GM18517 (cell line): ENCODE measurements around the gene ANKRD65.
"Not testable (repeated sequence)": the region's sequence is repeated elsewhere in the genome, so short reads cannot be mapped to it uniquely, and the experiment has no call there.

ENCODE experiments used
- ATAC-seq: cut with Tn5 transposase; IDR thresholded peaks from one replicate; pipeline ENCODE4 v1.9.1; 2021; ENCODE audit warnings: mild to moderate bottlenecking, moderate library complexity; ENCODE audit not compliant: unreplicated experiment

ANKRD65 gene

DNA sequence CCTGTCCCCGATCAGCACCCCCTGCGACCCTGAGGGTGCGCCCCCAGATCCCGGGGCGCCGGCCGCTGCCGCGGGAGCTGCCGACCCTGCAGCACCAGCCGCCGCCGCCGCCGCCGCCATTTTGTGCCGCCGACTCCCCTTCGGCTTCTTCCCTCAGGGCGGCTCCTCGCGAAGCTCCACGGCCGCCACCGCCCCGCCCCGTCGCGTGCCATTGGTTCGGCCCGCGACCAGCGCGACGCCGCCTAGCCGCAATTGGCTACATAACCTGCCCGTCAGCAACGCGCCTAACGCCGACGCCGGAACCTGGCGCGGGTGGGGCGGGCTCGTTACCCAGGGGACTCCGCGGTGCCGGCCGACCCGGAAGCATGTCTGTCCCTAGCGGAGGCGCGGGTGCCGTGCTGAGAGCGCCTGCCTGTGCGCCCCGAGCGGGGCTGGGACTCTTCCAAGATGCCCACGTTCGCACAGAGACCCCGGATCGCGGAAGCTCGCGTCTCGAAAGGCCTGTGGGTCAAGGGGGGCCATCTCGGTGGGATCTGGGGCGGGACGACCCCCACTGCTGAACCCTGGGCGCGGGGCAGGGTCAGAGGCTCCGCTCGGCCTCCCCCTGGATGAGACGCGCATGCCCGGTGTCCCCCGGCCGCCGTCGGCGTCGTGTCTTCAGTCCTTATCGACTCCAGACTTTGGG is 21.7 kb downstream of the ANKRD65 start, which contains the start of gene CCNL2:
TSS of gene CCNL2 (minus strand) at position 149 of the 685 bp plus-strand sequence. CDS start at position 120, 29 bp downstream.
- ATAC-seq, result peak; percentile 83

DNA sequence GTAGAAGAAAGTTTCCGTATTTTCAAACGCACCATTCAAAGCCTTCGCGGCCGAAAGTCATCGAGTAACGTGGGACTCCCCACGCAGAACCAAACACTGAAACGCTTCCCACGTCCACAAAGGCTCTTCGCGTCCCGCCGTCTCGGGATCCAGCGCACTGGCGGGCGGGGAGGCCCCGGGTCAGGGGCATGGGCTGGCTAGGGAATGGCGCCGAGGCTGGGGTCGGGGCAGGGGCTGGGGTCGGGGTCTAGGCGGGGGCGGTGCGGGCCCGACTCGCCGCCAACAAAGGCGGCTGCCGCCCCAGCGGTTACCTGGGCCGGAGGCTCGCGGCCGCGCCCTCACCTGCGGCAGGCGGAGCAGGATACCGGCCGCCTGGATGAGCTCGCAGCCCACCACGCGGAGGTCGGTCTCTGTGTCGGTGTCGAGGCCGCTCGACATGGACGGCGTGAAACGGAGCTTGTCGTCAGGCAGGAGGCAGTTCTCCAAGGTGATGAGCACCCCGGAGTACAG is 22.3 kb downstream of the ANKRD65 start:
- ATAC-seq, result peak; percentile 30

DNA sequence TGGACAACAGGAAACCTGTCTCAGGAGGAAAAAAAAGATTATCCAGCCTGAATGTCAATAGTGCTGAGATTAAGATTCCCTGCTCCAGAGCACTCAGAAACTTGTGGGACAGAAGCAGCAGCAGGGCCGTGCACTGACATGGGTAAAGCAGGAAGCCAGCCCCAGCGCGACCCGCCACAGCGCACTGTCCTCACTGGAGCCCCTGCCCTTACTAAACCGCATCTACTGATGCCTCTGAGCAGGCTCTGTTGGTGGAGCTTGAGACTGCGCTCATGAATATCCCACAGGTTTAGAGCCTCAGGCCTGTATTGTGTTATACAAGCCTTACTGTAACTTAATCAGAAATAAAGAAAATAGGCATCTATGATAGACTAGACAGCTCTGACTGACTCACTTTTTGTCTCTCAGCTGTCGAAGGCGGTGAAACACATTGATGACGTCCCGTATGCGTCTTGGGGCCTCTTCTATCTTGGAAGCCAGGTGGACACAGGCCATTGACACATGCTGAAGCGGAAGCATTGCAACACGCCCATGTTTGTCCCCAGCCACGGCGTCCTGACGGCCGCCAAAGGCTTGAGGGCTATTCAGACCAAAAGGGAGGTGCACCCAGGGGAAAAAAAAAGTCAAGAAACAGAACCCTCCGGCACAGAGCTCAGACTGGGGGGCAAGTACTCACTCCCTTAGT is 23.1 kb downstream of the ANKRD65 start:
- ATAC-seq, result no peak

DNA sequence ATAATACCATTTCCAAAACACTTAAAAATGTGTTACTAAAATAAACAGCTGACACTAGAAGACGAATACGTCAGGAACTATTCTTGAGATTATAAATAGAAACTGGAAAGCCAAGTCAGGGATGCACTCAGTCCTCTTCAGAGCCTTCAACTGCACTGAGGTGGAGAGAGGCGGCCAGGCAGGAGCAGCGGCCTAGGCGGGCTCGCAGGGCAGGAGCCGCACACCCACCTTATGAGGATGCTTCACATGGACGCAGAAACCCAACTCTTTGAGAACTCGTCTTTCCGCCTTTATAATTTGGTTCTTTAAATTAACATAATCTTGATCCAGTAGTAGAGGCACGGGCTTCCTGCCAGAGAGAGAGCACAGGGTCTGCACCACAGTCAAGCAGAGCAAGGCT is 25.9 kb downstream of the ANKRD65 start:
- no peak for ATAC-seq

DNA sequence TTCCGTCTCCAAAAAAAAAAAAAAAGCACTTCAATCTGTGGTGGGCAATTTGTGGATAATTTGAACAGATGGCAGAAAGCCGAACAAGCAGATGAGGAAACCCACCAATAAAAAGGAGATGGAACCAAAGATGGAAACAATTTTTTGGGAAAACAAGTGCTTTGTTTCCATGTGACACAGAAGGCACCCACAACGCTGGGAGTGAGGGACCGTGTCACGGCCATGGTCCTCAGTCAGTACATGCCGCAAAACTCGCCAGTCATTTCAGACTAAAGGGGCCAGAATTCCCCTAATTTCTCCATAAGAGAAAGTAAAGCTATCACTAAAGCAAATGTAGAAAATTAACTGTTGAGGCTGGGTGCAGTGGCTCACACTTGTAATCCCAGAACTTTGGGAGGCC is 27.0 kb downstream of the ANKRD65 start:
- no peak for ATAC-seq

DNA sequence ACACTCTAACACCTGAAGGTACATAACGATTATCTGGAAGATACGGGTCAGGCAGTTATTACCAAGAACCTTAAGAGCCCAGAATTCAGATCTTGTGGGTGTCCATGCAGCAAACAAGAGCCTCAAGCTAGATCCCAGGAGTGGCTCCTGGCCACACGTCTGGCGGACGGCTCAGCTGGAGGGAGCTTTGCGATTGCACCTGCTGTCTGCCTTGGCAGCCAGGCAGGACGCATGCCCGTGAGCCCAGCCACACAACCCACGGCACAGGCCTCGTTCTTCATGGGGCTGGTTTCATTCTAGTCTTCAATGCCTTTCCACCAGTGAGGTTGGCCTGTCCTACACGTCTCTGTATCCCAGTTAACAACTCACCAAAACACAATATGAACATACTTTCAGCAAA is 27.6 kb downstream of the ANKRD65 start:
- no peak for ATAC-seq

DNA sequence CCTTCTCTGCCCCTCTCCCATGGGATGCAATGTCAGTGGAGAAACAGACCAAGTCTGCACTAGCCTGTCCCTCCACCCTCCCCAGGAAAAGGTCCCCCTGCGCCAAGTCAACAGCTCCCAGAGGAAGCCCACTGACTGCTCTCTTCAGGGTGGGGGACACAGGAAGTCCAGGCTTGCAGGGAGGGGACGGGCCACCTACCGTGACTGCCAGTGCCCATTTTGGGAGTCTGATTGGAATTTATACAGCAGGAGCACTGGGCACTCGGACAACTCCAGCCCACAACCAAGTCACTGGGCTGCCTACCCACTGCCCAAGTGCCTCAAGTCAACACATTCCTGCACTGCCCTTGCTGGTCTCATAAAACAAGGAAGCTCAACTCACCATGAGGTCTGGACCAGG is 28.1 kb downstream of the ANKRD65 start:
- ATAC-seq, result no peak

DNA sequence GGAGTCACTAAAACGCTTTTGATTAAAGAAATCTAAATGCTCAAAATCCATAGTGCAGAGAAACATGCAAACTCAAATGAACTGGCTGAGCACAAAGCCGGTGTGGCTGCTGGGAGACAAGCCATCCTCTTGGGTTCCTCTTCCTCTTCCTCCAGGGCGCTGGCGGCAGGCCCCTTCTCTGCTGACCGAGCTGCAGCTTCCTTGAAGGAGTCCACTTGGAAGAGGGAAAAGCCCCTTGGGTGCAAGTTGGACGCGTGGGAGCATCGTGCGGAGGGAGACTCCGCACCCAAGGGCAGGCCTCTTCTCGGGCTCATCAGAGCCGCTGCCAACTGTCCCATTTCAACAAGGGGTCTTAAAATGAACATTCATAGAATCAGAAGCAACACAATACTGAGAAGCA is 29.9 kb downstream of the ANKRD65 start:
- ATAC-seq, result no peak

DNA sequence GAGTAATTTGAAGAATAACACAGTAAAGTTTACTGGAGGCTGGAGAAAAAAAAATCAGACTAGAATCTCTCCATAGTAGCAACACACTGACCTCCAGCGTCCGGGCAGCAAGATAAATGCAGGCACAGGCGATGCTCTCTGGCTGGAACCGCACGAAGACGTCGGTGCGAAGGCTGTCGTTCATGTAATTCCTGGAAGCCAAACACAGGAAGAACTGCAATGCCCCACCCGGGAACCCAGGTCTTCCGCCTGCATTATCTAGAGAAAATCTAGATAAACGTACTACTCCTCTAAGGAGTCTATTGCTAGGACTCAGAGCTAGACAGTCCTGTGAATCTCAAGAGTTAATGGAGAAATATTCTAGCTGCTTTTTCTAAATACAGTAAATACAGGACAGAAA is 30.4 kb downstream of the ANKRD65 start:
- ATAC-seq, result no peak

DNA sequence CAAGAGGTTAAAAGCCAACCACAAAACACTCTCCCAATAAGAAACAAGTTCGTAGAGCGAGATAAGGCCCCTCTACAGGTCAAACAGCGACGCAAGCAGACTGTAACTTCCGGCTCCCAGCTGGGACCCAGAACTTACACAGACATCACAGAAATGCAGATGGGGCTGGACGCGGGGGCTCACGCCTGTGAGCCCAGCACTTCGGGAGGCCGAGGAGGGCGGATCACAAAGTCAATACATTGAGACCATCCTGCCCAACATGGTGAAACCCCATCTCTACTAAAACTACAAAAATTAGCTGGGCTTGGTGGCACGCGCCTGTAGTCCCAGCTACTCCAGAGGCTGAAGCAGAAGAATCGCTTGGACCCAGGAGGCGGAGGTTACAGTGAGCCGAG is 33.0 kb downstream of the ANKRD65 start:
- ATAC-seq, result no peak

DNA sequence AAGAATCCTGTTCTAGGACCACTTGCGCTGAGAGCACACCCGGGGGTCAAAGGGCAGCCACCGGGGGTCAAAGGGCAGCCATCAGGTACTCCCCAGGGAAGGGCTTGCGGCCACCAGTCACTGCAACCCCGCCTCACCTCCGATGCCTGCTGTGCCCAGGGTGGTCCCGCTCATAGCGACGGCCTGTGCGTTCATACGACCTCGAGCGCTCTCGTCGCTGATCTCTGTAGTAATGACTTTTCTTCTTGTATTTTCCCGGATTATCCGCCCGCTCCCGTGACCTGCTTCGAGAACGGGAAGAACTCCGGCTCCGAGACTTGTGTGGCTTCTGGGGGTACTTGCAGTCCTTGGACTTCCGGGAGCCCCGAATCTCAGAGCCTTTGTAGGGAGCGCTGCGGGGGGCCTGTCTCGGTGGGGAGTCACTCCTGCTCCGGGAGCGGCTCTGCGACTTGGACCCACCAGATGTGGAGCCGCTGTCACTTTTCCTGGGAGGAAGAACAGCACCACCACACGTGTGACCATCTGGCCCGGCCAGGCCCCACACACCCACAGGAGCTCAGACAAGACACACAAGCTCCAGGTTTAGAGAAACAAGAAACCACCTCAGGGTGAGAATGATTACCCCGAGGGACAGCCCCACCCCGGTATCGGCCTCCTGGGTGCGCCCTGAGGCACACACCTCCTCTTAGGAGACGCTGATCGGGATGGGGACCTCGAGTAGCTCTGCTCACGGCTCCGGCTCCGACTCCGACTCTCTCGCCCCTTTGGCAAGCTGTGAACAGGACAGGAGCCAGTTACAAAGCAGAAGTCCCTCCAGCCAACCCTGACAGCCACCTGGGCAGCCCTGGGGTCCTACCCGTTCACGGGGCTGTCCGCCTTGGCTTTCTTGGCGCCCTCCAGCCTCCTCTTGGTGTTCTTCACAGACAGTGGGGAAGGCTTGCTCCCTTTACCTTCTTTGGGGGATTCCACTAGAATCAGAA is 33.7 kb downstream of the ANKRD65 start:
- no peak for ATAC-seq

DNA sequence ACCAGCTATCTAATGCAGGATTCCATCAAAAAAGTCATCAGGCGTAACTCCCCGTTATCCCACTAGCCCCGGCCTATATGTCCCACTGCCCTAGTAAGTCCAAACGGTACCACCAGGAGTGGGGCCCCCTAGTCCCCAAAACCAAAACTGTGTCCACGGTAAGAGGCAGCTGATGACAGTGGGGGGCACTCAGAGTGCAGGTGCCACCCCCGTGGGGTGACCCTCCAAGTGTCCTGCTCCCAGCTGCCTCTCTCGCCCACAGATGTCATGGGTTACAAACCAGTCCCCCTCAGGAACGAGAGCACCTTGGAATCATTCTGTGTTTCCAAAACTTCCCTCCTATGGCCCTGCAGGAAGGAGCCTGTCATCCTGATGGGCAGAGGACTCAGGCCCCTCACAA is 35.1 kb downstream of the ANKRD65 start:
- no peak for ATAC-seq

DNA sequence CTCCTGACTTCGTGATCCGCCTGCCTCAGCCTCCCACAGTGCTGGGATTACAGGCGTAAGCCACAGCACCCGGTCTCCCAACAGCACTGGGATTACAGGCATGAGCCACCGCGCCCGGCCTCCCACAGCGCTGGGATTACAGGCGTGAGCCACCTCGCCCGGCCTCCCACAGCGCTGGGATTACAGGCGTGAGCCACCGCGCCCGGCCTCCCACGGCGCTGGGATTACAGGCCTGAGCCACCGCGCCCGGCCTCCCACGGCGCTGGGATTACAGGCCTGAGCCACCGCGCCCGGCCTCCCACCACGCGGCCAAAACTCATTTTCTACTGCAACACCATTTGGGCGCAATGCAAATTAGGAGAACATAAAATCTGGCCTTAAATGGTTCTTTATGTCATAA is 35.7 kb downstream of the ANKRD65 start:
- ATAC-seq, result not testable (repeated sequence)

DNA sequence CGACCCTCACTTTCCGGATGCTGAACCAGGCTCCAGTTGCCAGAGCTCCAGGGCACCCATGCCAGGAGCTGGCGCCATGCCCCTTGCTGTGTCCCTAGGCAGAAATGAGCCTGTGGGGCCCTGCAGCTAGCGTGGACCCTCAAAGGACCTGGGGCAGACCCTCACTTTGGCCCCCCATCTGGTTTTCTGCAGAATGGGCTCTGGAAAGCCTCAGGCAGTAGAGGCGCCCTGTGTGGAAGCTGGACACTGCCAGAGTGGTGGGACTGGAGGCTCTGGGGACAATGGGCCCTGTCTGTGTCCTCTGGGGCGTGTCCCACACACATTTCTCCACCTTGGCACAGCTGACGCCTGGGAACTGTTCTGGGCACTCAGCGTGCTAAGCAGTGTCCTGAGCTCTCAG is 39.8 kb downstream of the ANKRD65 start:
- no peak for ATAC-seq

DNA sequence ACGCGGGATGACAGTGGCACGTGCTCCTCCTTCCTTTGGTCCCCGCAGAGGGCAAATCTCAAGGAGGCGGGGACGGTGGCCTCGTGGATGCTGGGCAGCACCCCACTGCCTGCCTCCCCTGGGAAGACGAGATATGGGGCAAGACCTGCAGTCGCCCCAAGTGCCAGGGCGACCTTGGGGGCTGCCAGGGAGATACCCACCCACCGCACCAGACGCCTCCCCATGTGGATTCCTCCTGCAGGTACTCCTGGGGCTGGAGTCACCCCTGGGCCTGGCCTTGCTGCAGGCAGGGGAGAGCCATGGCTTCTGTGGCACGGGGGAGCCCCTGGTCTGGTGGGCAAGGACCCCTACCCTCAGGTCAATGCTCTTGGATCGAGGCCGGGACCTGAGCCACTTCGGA is 40.2 kb downstream of the ANKRD65 start:
- ATAC-seq, result no peak

DNA sequence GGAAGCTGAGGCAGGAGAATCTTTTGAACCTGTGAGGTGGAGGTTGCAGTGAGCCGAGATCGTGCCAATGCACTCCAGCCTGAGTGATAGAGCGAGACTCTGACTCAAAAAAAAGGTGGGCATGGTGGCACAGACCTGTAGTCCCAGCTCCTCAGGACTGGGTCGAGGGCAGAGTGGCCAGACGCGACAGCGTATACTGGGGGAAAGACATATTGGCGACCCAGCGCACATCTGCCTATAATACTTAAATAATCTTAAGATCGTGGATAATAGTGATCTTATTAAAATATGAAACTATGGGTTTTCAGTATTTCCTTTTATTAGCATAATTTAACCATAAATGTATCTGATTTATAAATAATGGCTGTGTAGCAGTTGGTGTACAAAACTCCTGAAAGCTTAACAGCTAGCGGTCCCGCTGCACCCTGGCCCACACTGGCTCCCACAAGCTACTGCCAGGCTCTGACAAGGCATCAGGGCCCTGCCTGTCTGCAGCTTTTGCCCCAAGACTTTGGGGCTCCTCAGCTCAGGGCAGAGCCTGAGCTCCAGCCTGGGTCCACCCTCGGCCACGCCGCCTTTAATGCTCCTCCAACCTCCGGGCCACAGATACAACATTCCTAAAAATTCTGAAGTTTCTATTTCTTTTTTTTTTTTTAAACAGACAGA is 43.4 kb downstream of the ANKRD65 start:
- ATAC-seq, result no peak

DNA sequence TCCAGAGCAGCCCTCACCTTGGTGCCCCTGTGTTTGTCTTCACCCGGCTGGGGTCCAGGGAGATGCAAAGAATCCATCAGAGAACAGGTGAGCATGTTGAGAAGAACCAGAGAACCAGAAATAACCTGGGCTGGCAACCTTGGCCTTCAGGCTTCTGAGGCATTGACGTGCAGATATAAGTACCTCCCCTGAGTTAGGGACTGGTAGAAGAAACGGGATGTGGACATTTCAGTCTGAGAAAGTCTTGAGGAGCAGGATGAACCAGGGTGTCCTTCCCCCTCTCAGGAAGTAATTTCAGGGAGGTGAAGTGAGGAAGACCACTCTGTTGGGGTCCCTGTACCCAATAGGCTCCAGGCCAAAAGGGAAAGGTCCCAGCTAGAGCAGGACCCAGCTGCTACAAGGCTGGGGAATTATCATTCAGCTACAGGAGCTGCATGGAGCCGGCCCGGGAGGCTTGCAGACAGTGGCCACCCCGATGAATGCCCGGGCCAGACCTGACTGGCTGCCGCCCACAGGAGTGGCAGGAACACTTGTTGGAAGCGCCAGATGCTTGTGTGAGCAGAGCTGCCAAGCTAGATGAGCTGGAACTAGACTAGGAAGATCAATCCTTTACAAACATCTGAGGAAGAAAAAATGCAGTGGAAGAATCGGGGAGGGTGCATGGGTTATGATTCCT is 44.4 kb downstream of the ANKRD65 start:
- no peak for ATAC-seq

DNA sequence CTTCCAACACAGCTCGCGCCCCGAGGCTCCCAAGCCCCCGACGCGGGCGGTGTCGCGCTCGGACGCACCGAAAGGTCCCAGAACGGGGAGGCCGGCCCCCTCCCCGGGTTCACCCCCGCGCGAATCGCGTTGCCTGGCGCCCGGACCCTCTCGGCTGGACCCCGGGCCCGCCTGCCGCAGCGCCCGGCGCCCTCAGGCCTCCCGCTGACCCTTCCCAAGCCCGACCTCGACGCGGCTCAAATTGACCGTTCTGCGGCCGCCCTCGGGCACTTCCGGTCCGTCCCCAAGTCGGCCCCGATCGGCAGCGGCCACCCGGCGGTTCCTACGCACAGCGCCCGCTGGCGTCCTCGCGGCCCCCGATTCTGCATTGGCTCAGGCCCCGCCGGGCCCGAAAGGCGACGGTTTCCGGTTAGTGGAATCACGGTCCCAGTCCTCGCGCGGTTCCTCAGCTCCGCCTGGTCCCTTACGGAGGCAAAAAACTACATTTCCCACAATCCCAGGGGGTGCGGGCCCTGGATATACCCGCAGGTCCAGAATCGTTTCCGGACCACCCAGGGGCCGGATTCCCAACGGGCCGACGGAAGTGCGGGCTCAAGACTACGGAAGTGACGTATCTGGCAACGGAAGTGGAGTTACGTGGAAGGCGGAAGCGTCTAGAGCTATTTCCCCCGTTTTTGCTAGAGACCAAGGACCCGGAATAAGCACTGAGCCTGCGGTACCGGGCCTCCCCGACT is 46.0 kb downstream of the ANKRD65 start, which contains the start of gene AURKAIP1:
TSS of gene AURKAIP1 (minus strand) at position 279 of the 734 bp plus-strand sequence. CDS start 451 bp downstream, outside the sequence.
- ATAC-seq, result peak; percentile 93

DNA sequence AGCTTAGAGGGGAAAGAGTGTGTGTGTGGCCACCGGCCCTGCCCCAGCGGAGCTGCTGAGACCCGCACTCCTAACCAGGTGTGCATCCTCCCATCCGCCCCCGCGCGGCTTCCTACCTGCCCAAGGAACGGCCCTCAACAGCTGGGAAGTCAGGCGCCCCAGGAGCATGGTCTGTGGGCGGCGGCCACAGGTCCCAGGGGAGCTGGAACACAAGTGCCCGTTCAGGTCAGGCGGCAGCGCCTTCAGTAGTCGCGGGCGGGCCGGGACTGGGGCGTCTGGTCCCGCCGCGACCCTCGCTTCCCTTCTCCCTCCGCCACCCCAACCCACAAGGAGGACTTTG is 46.5 kb downstream of the ANKRD65 start:
- ATAC-seq, result no peak
